ENCODE measurements around the gene GNG7. TPM values are rescaled to one million over a fixed set of nuclear protein-coding genes. Genes with fewer than 3 reads are reported as not detected.
"Not testable (repeated sequence)": the region's sequence is repeated elsewhere in the genome, so short reads cannot be mapped to it uniquely, and the experiment has no call there.

GNG7 gene
- total RNA-seq, 2 donors from 2014 or later, result 2.1 to 4.5 TPM

DNA sequence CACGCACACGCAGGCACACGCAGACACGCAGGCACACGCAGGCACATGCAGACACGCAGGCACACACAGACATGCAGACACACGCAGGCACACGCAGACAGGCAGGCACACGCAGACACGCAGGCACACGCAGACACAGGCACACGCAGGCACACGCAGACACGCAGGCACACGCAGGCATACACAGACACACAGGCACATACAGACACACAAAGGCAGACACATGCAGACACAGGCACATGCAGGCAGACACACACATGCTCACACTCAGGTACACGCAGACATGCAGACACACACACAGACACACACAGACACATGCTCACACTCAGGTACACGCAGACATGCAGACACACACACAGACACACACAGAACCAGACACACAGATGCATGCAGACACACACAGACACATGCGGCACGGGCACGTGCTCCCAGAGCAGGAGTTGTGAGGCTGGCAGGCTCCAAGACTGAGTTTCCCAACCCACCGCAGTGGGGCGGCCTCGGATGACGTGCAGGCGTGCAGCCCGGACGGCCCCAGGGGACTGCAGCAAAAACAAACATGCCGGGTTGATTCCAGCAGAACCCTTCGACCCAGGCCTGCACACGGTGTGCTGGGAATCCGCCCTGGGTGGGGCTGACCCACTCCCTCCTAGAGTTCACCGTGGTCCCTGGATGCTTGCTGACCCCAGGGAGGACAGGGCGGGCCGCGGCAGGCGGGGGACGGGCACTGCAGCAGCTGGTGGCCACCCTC lies 126.6 kb downstream of the GNG7 start:
- DNase-seq (no peak), ATAC-seq (no peak)
- Mint-ChIP-seq H3K4me1 (peaks cover 5% of the 10 kb centered on the region), H3K27ac (no peak overlapping the region), H3K36me3 (ENCODE audit: low read depth) (no peaks in the 10 kb centered on the region), H3K4me3 (no peak overlapping the region), H3K27me3 (peaks cover 6% of the 10 kb centered on the region)
- H3K9me3 ChIP-seq (ENCODE audit: control insufficient read depth, low read length, poor library complexity, severe bottlenecking), result no peaks in the 10 kb centered on the region

DNA sequence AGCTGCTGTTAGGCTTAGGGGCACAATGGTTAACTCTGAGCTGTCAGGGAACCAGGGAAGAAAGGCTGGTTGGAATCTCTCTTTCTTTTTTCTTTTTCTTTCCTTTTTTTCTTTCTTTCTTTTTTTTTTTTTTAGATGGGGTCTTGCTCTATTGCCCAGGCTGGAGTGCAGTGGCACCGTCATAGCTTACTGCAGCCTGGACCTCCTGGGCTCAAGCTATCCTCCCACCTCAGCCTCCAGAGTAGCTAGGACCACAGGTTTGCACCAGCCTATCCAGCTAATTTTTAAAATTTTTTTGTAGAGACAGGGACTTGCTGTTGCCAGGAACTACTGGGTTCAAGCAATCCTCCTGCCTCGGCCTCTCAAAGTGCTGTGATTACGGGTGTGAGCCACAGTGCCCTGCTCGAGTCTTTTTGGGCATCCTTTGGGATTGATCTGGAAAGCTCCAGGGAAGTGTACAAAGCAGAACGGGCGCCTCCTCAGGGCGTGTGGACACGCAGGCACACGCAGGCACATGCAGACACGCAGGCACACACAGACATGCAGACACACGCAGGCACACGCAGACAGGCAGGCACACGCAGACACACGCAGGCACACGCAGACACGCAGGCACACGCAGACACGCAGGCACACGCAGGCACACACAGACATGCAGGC lies 127.4 kb downstream of the GNG7 start:
- H3K9me3 ChIP-seq (ENCODE audit: control insufficient read depth, low read length, poor library complexity, severe bottlenecking), result no peaks in the 10 kb centered on the region
- ATAC-seq (no peak), DNase-seq (no peak)
- Mint-ChIP-seq H3K27me3 (peaks cover 6% of the 10 kb centered on the region), H3K4me3 (no peak overlapping the region), H3K27ac (no peak overlapping the region), H3K36me3 (ENCODE audit: low read depth) (no peaks in the 10 kb centered on the region), H3K4me1 (peaks cover 5% of the 10 kb centered on the region)

DNA sequence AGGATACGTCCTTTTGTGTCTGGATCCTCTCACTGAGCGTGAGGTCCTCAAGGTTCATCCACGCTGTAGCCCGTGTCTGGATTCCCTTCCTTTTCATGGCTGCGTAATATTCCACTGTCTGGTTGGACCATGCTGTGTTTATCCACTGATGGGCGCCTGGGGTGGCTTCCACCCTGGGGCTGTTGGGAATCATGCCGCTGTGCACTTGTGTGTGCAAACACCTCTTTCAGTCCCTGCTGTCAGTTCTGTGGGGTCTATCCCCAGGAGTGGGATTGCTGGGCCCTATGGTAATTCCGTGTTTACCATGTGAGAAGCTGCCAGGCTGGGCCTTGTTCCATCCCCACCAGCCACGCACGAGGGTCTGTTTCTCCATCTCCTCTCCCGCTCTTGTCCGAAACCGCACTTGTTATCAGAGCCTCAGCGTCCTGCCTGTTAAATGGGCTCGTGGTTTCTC lies 128.0 kb downstream of the GNG7 start:
- peaks cover 4% of the 10 kb centered on the region for H3K4me1 Mint-ChIP-seq
- peaks cover 6% of the 10 kb centered on the region for H3K27me3 Mint-ChIP-seq
- H3K4me3 Mint-ChIP-seq, result no peak overlapping the region
- no peaks in the 10 kb centered on the region for H3K36me3 Mint-ChIP-seq (ENCODE audit: low read depth)
- DNase-seq (no peak), ATAC-seq (no peak)
- no peak overlapping the region for H3K27ac Mint-ChIP-seq
- no peaks in the 10 kb centered on the region for H3K9me3 ChIP-seq (ENCODE audit: control insufficient read depth, low read length, poor library complexity, severe bottlenecking)

- Mint-ChIP-seq H3K4me1 (peaks cover 2% of the 10 kb centered on the region), H3K4me3 (no peak overlapping the region), H3K36me3 (ENCODE audit: low read depth) (no peaks in the 10 kb centered on the region), H3K27ac (no peak overlapping the region), H3K27me3 (peaks cover 6% of the 10 kb centered on the region)
- no peak for ATAC-seq
- H3K9me3 ChIP-seq (ENCODE audit: control insufficient read depth, low read length, poor library complexity, severe bottlenecking), result no peaks in the 10 kb centered on the region
- no peak for DNase-seq
Observed at GRCh38 chr19:2573916-2574315, 128.6 kb downstream of the GNG7 start.

- not testable (repeated sequence) for H3K27ac Mint-ChIP-seq; H3K27me3 Mint-ChIP-seq; DNase-seq; H3K9me3 ChIP-seq (ENCODE audit: control insufficient read depth, low read length, poor library complexity, severe bottlenecking); H3K4me3 Mint-ChIP-seq; H3K36me3 Mint-ChIP-seq (ENCODE audit: low read depth); ATAC-seq
- H3K4me1 Mint-ChIP-seq, result peaks cover 12% of the 10 kb centered on the region
Observed at GRCh38 chr19:2572152-2572551, 130.3 kb downstream of the GNG7 start.

DNA sequence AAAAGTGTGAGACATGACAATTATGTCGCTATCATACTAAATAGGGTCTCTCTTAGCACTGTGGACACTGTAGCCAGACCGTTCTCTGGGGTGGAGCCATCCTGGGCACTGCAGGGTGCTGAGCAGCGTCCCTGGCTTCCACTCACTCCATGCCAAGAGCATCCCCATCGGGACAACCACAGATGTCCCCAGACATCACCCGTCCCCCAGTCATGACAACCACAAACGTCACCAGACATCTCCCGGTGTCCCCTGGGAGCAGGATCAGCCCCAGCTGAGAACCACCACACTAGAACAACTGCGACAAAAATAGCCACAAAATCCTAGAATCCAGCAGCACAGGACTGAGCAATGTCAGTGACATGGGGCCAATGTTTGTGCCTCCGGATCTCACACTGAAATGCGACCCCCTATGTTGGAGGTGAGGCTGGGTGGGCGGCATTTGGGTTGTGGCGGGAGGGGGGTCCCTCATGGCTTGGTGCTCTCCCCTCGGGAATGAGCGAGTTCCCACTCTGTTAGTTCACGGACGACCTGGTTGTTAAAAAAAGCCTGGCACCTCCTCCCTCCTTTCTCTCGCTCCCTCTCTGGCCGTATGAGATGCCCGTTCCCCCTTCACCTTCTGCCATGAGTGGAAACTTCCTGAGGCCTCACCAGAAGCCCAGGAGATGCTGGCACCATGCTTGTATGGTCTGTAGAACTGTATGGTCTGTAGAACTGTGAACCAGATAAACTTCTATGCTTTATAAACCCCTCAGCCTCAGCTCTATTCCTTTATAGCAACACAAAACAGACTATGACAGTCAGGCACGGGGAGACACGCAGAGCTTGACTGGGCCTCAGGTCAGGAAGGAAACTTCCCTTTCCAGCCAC lies 132.7 kb downstream of the GNG7 start:
- no peak for ATAC-seq
- H3K9me3 ChIP-seq (ENCODE audit: control insufficient read depth, low read length, poor library complexity, severe bottlenecking), result no peaks in the 10 kb centered on the region

DNA sequence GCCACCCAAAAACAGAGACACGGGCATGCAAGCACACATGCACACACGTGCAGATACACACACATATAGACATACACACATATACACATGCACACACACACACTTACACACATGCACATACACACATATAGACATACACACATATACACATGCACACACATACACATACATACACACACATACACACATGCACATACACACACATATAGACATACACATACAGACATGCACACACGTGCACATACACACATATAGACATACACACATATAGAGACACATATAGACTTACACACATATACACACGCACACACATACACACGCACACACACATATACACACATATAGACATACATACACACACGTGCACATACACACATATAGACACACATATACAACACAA lies 134.5 kb downstream of the GNG7 start:
- Mint-ChIP-seq H3K27ac (no peak overlapping the region), H3K36me3 (ENCODE audit: low read depth) (no peaks in the 10 kb centered on the region), H3K27me3 (no peaks in the 10 kb centered on the region), H3K4me3 (no peak overlapping the region), H3K4me1 (peaks cover 12% of the 10 kb centered on the region)
- DNase-seq, result no peak
- no peak for ATAC-seq
- H3K9me3 ChIP-seq (ENCODE audit: control insufficient read depth, low read length, poor library complexity, severe bottlenecking), result no peaks in the 10 kb centered on the region

More for the DNA sequence above, 132.7 kb downstream of the GNG7 start:
- Mint-ChIP-seq H3K36me3 (ENCODE audit: low read depth) (no peaks in the 10 kb centered on the region), H3K4me3 (no peak overlapping the region), H3K4me1 (peaks cover 12% of the 10 kb centered on the region), H3K27me3 (no peaks in the 10 kb centered on the region), H3K27ac (no peak overlapping the region)
- no peak for DNase-seq

GRCh38 chr19:2567580-2567979 lies 134.9 kb downstream of the GNG7 start:
- H3K9me3 ChIP-seq (ENCODE audit: control insufficient read depth, low read length, poor library complexity, severe bottlenecking), result no peaks in the 10 kb centered on the region
- ATAC-seq (no peak), DNase-seq (no peak)
- H3K4me3 Mint-ChIP-seq, result no peak overlapping the region
- no peak overlapping the region for H3K27ac Mint-ChIP-seq
- no peaks in the 10 kb centered on the region for H3K36me3 Mint-ChIP-seq (ENCODE audit: low read depth)
- H3K27me3 Mint-ChIP-seq, result no peaks in the 10 kb centered on the region
- peaks cover 12% of the 10 kb centered on the region for H3K4me1 Mint-ChIP-seq

- Mint-ChIP-seq H3K4me3 (peak overlapping the region; percentile 93), H3K4me1 (peaks cover 21% of the 10 kb centered on the region), H3K27ac (peak overlapping the region; percentile 98)
- not testable (repeated sequence) for DNase-seq; H3K27me3 Mint-ChIP-seq; H3K9me3 ChIP-seq (ENCODE audit: control insufficient read depth, low read length, poor library complexity, severe bottlenecking); H3K36me3 Mint-ChIP-seq (ENCODE audit: low read depth); ATAC-seq
Observed at GRCh38 chr19:2563546-2563945, 138.9 kb downstream of the GNG7 start.

- Mint-ChIP-seq H3K36me3 (ENCODE audit: low read depth) (no peaks in the 10 kb centered on the region), H3K27ac (peak overlapping the region; percentile 98), H3K4me1 (peaks cover 12% of the 10 kb centered on the region), H3K27me3 (no peaks in the 10 kb centered on the region), H3K4me3 (peak overlapping the region; percentile 93)
- H3K9me3 ChIP-seq (ENCODE audit: control insufficient read depth, low read length, poor library complexity, severe bottlenecking), result no peaks in the 10 kb centered on the region
- DNase-seq (peak; percentile 38 to 54 (median 39)), ATAC-seq (peak; percentile 97)
Observed at GRCh38 chr19:2561895-2562294, 140.6 kb downstream of the GNG7 start.

DNA sequence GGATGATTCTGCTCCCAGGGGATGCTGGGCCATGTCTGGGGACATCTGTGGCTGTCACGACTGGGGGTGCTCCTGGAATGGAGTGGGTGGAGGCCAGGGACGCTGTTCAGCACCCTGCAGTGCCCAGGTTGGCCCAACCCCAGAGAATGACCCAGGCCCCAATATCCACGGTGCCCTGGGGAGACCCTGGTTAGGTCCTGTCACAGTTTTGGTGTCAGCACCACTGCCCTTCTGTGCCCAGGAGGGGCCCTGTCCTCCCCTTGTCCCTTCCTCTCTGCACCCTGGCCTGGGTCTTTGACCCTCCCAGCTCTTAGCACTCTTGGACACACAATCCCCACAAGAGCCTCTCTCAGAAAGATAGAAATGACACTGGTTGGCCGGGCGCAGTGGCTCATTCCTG lies 141.3 kb downstream of the GNG7 start:
- H3K4me1 Mint-ChIP-seq, result peaks cover 14% of the 10 kb centered on the region
- no peak for ATAC-seq

GRCh38 chr19:2560369-2560768 lies 142.1 kb downstream of the GNG7 start:
- H3K27me3 Mint-ChIP-seq, result no peaks in the 10 kb centered on the region
- H3K27ac Mint-ChIP-seq, result no peak overlapping the region
- no peaks in the 10 kb centered on the region for H3K36me3 Mint-ChIP-seq (ENCODE audit: low read depth)
- ATAC-seq, result no peak
- H3K4me1 Mint-ChIP-seq, result peaks cover 14% of the 10 kb centered on the region
- no peaks in the 10 kb centered on the region for H3K9me3 ChIP-seq (ENCODE audit: control insufficient read depth, low read length, poor library complexity, severe bottlenecking)
- no peak for DNase-seq
- no peak overlapping the region for H3K4me3 Mint-ChIP-seq

More for the DNA sequence above, 141.3 kb downstream of the GNG7 start:
- DNase-seq, result no peak
- H3K4me3 Mint-ChIP-seq, result peak overlapping the region; percentile 93
- H3K9me3 ChIP-seq (ENCODE audit: control insufficient read depth, low read length, poor library complexity, severe bottlenecking), result no peaks in the 10 kb centered on the region
- peak overlapping the region; percentile 98 for H3K27ac Mint-ChIP-seq
- no peaks in the 10 kb centered on the region for H3K36me3 Mint-ChIP-seq (ENCODE audit: low read depth)
- H3K27me3 Mint-ChIP-seq, result no peaks in the 10 kb centered on the region

- H3K4me1 Mint-ChIP-seq, result peaks cover 11% of the 10 kb centered on the region
- no peaks in the 10 kb centered on the region for H3K27me3 Mint-ChIP-seq
- H3K36me3 Mint-ChIP-seq (ENCODE audit: low read depth), result no peaks in the 10 kb centered on the region
- H3K27ac Mint-ChIP-seq, result no peak overlapping the region
- no peak overlapping the region for H3K4me3 Mint-ChIP-seq
- H3K9me3 ChIP-seq (ENCODE audit: control insufficient read depth, low read length, poor library complexity, severe bottlenecking), result no peaks in the 10 kb centered on the region
- ATAC-seq (no peak), DNase-seq (no peak)
Observed at GRCh38 chr19:2558543-2558942, 144.0 kb downstream of the GNG7 start.
